H1 (cell line): Measurements from ENCODE around the gene TNXB. TPM values are rescaled to one million over a fixed set of nuclear protein-coding genes. Genes with fewer than 3 reads are reported as not detected.

Experiments used
- CBX8 ChIP-seq: fragments of 300-800, 300-1000 bp; sonication (generic); IDR thresholded peaks from 2 replicates; pipeline ENCODE4 v1.7.1; 2016; ENCODE audit warnings: low read depth, low read length, borderline replicate concordance
- CHD7 ChIP-seq: fragments of 300-600 bp; sonication (generic); IDR thresholded peaks from 2 replicates; pipeline ENCODE4 v1.7.1; 2012; ENCODE audit warnings: low read length, moderate library complexity, mild to moderate bottlenecking, inconsistent platforms; ENCODE audit not compliant: insufficient replicate concordance
- POU5F1 ChIP-seq: IDR thresholded peaks from 2 replicates; pipeline ENCODE4 v1.6.1; 2011; ENCODE audit warnings: low read depth, mild to moderate bottlenecking, low read length, moderate library complexity
- TAF1 ChIP-seq: IDR thresholded peaks from 2 replicates; pipeline ENCODE4 v1.6.1; 2011; ENCODE audit warnings: mild to moderate bottlenecking, low read depth, low read length
- TCF12 ChIP-seq: IDR thresholded peaks from 2 replicates; pipeline ENCODE4 v1.6.1; 2011; ENCODE audit warnings: low read depth, mild to moderate bottlenecking, low read length
- YY1 ChIP-seq: IDR thresholded peaks from 2 replicates; pipeline ENCODE4 v1.6.1; 2011; ENCODE audit warnings: low read depth, mild to moderate bottlenecking, low read length
- polyA plus RNA-seq, 7 experiments: library from polyadenylated mRNA; depleted of rRNA in 3 of 7; stranded (reverse) in 5 of 7; unstranded in 2 of 7; fragments of >200 nt in 5 of 7; fragments of 200-250 nt in 2 of 7; gene quantifications; 1 replicate in 5 of 7; 2 replicates in 1 of 7; 4 replicates in 1 of 7; pipeline versions ENCODE4 v1.2.1 to v1.2.3, GENCODE V29; 2011 to 2013; ENCODE audit warnings: missing spikeins in 2 of 7, mixed read lengths in 2 of 7
- total RNA-seq: library from RNA; stranded (reverse); fragmentation: NEBNext Ultra II Directional; extraction: Animal tissue kit (Norgen Biotek cat#: 25700); gene quantifications from 2 replicates; pipeline ENCODE4 v1.2.1, GENCODE V29; 2021

Gene TNXB
- total and polyA plus RNA-seq, 2 of the 8 experiments (the other 6 are each of a cell fraction or from before 2014, with no cell fraction given): 3.1 to 4.8 TPM

- TF ChIP-seq CHD7 (no peak), CBX8 (no peak), POU5F1 (no peak), YY1 (no peak), TAF1 (no peak), TCF12 (no peak)
These were observed 51.2 kb downstream of the TNXB start (continued) for GRCh38 chr6:32057966-32058365.
